GM19467 (cell line): ENCODE results near the gene ASB13.

Experiments
- ATAC-seq: cut with Tn5 transposase; IDR thresholded peaks from one replicate; pipeline ENCODE4 v1.9.1; 2021; ENCODE audit warnings: mild to moderate bottlenecking, moderate library complexity; ENCODE audit not compliant: unreplicated experiment

Gene ASB13

DNA sequence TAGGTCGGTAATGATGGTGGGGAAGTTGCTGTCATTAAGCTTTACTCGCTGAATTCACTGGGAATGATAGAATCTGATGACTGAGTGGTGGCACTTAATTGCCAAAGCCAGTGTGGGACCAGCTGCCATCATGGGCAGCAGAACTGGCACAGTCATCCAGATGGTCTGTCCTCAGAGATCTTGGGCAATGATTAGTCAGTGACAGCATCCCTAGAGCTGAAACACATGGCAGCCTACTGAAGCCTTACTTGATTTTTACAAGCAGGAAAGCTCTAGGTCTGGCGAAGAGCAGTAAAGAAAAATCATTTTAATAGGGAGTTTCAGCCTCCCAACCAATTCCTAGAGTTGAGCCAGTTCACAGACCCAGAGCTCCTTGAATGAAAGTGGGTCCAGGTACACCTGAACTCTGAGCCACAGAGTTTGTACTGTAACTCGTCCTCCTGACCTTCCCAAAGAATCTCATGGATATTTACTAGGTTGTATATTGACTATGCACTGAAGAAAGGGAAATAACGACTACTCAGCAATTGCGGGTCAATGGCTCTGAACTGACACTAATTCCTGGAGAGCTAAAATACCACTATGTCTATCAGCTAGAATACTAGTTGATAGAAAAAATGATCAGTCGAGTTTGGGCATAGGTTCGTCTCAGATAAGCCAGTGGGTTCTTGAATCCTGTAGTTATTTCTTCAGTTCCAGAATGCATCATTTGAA is 4.4 kb upstream of the ASB13 start:
- ATAC-seq, result no peak

DNA sequence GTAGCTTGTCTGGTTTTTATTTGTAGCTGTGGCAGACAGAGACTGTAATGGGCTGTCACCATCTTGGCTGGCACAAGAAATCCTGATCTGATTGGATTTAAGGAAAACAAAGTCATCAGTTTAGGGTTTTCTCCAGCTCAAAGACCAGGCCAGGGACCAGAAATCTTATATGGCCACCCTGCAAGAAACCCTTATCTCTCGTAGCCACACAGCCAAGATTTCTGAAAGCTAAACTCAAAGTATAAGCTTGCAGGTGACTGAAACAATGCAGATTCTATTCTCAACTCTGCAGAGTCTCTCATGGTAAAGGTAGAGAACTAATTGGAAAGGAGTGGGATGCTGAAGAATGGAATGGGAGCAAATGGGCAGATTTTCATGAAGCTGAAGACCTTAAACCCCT is 3.2 kb upstream of the ASB13 start:
- ATAC-seq, result no peak

DNA sequence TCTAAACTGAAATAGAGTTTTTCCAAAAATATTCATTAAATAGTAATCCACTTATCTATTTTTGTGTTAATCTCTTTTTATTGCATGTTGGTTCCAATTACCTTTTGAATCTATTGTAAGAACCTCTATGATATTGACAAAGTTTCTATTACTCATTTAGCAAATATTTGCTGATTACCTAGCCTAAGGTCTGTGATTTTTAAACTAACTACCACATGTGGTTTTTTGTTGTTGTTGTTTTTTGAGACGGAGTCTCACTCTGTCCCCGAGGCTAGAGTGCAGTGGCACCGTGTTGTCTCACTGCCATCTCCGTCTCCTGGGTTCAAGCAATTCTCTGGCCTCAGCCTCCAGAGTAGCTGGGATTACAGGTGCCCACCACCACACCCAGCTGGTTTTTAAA is 2.0 kb upstream of the ASB13 start:
- ATAC-seq, result no peak

DNA sequence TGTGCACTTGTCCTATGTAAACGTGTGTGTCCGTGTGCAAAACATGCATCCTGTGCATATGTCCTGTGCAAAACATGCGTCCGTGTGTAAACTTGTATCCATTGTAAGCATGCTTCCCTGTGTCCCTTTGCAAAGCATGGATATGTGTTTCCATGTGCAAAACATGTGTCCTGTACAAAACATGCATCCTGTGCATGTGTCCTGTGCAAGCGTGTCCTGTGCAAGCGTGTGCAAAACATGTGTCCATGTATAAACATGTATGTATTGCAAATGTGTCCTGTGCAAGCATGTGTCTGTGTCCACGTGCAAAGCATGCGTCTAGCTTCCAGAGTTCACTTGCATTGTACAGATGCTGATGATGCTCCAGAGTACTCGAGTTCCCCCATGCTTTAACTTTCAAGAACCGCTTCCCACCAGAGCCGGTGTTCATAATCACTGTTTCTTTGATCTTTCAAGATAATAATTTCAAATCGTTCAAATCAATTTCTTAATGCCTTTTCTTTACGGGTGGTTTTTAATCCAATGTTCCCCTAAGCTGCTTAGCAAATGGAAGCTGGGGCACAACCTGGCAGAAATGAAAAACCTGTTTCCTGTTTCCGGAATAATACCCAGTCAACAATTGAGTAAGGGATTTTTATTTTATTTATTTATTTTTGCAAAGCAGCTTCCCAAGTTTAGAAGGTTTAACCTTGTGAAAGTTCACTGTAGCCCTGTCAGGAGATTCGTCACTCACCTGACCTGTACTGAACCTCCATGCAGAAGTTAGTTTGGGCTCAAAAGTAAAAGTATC is 641 bp upstream of the ASB13 start:
- ATAC-seq, result no peak

DNA sequence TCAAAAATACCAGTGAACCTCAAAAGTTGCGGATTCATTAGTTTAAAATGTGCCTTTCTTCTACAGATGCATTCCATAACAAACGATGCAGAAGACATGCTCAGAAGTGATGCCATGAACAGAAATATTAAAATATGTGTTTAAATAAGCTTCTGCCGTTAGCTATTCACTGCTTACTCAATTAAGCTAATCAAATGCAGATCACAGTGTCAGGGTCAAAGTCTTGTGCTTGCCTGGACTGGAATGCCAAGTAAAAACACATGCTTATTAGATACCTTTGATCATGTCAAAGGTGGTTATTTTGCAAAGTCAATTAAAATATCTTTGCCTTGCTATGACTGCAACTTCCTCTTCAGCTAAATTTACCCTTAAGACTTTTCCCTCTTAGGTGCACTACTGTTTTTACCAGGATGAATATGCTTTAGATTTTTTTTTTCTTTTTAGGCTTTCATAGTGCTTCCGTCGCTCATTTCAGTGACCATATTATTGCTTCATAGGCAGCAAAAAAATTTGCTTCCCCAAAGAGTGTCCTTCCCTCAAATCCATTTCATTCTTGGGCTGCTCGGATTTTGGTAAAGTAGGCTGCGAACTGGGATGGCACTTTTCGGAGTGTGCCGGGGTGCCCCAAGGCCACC is 905 bp downstream of the ASB13 start:
- no peak for ATAC-seq

DNA sequence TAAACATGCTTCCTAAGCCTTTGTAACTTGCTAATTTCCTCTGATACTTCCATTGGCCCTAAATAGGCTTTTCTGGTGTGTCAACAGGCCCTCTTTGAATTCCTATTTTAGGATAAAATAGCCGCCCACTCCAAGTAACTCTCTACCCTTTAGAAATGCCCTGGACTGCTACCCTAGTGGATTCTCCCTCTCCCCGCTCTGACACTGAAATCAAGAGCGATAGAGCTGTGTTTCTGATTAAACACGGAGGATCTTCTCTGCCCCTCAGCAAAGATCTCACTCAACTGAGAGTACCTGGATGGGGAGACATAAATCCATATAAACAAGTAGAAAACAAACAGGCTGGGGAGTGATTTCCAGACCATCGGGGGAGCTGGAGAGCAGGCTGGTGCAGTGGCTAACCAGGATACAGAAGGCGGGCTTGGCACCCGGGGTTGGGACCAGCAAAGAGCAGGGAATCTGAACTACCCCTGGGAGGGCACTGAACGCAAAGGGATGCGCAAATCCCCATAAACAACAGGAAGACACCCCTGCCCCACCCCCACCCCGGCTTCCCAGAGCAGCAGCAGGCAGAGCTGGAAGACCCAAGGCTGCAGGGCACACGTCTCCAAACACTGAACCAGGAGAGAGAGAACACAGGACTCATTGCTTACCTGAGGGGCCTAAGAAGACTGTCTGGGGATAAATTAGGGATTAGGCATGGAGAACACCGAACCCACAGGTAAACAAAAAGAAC is 2.5 kb downstream of the ASB13 start:
- no peak for ATAC-seq

DNA sequence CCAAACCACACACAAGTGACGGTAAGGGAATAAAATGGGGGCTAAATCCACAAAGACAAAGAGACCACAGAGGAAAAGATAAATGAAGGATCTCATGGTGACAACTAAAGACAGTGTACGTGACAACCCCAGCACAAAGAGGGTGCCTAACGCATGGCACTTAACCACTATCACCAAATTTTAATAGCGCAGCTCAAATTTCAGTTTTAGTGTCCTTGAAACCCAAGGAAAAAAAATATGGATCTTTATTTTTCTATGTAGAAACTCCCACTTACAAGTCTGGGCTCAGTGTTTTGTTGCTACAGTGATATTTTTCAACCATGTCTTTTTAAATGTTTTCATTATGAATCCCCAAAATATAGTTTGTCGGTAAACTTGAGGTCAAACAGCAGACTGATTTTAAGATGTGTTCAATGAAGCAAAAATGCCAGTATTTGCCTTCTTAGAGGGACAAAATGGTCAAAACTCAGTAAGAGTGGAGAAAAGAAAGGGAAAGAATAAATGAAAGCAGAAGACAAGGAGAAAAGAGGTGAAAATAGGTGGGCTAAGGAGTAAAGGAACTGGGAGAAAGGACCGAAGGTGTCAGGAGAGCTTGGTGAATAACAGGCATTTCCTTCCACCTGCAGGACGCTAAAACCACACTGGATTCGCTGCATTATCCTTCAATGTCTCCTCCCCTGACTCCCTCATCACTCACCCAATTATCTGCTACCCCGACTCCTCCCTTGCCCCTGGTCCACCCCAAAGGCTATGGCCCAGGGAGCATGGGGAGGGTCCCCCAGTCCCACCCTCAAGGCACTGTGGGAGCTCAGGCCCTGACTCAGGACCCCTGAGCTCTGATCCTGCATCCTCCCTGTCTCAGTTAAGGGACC is 3.5 kb downstream of the ASB13 start:
- ATAC-seq, result no peak

DNA sequence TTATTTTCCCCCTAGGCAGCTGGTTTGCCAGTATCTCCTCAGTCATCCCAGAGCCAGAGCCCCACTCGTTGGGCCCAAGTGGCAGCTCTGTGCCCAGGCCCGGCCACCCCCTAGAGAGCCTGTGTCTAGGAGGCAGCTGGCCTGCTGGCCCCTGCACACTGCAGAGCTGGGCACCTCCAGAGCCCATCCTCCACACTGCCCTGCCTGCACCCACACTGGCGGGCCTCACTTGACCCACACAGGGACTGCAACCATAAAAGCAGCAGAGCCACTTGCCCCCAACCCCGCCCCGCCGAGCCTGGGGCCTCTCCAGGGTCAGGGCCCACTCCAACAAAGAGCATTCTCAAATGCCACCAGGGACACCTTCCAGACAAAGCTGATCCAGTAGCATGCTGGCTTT is 5.4 kb downstream of the ASB13 start:
- ATAC-seq, result no peak

DNA sequence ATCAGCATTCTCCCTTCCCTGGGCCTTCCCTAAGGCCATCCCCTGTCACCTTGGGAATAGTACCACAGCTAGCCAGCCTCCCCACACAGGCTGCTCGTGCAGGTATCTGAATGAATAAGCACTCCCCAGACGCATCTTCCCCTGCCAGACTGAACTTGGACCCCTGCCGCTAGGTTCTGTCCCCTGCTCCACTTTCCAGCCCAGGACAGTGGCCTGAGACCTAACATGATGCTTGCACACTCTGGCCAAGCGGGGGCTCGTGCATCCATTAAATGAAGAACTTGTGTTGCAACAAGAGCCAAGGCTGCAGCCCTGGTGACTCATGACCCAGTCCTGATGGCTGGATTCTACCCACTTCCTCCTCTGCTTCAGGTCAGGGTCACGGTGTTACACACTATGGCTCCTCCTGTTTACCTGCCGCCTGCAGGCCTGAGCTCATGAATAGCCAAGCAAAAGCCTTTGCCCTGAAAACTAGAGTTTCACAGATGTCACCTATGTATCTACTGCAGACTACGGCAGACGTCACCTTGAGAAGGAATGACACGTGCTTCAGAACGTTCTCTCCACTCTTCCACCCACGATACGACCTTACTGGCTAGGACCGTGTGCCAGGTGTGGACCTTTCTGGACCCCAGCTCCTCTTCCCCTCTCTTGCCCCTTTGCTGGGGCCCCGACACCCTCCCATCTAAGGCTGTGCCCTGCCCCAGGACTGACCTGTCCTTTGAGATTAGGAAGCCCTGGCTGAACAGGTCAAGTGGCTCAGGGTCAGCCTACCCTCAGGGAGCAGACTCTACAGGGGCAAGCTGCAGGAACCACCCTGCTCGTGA is 6.5 kb downstream of the ASB13 start:
- ATAC-seq, result no peak

DNA sequence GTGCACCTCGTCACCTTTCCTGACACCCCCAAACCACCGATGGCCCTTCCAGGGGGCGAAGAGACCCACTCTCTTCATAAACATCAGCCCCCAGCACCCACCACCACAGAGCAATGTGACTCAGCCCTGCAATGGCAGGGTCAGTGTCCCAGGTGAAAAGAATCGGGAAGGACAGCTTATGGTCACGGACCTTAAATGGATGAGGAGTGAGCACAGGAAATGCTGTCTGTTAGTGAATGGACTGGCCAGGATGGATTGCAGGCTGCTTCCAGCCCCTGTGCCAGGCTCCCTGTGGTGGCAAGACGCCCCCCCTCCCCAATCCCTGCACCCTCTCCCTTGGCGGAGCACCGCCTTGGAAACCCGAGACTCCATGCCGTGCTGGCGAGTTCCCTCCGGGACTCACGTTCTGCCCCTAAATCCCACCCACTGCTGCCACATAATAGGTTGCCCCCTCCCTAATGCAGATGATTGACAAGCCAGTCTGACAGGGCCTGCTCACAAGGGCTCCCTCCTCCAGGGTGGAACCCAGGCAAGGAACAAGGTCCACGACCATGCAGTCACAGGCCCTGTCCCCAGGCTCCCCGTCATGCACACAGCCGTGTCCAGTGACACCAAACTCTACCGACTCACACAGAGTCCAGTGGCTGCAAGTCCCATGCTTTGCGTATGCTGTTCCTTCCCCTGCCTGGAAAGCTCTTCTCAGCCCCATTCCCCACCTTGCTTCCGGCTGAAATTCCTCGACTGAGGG is 7.3 kb downstream of the ASB13 start:
- no peak for ATAC-seq

DNA sequence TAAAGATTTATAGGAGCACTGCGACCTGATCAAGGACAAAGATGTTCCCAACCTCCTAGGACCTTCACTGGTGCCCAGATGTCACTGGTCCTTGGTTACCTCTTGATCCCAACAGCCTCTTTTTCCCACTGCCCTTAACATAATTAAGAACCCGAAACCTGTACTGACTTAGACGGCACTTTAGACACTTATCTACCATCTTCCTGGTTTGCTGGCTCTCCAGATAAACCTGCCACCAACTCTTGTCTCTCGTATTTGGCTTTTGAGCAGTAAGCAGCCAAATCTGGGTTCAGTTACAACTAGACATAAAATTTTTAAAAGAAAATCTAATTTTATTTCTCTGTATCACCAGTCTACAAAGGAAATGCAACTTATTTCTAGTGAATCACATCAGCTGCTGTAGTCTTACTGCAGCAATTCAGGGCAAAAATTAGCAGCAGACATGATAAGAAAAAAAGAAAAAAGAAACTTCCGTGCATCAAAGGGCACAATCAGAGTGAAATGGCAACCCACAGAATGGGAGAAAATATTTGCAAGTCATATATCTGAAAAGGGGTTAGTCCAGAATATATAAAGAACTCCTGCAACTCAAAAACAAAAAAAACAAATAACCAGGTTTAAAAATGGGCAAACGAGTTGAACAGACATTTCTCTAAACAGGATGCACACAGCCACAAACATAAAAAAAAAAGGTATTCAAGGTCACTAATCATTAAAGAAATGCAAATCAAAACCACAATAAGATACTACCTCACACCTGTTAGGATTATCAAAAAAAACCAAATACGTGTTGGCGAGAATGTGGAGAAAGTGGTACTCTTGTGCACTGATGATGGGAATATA is 9.4 kb downstream of the ASB13 start:
- no peak for ATAC-seq

DNA sequence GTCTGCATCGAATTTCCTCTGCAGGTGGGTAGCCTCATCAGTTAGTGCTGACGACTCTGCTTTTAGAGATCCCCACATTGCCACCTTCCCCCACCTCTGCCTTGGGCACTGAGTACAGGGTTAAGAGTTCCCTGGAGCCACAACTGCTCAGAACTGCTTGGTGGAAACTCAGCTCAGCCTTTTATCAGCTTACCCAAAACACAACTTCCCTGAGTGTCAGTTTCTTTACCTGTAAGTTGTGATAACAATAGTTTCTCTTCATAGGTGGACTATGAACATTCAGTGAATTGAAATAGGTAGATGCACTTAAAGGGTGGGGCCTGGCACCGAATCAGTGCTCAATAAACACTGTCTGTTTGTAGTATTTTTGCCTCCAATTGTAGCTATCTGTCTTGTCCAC is 11.3 kb downstream of the ASB13 start:
- no peak for ATAC-seq

DNA sequence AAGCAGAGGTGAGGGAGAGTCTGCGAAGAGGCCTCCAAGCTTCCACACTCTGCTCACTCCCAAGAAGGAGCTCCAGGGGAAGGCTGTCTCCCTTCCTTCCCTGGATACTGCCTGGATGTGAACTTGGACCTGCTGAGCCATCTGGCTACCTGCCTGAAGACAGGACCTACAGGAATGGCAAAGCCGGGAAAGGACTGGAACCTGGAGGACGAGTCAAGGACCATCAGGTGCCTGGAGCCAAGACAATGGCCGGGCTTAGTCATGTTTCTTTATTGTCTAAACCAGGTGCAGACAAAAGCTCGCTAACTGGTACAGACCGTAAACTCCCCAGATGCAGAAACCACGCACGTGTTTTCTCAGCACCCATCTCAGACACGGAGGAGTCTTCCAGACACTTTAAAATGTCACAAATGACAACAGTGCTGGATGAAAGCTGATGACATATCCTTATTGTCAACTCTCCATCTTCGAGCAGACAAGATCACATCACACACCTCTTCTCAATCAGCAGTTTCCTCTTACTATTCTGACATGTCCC is 12.1 kb downstream of the ASB13 start:
- ATAC-seq, result no peak

DNA sequence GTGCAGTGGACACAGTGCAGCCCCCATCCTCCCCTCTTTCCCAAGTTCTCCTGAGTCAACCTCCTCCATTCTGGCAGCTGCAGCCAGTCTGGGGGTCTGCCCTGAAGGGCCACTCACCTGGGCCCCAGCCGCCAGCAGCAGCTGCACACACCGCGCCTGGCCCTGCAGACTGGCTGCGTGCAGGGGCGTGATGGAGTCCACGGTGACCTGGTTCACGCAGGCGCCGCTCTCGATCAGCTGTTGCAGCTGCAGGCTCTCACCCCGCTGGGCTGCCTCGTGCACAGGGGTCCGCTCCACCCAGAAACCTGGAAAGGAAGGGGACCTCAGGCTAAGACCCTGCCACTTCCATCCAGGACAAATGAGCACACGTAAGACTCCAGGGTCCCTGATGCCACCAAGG is 13.6 kb downstream of the ASB13 start:
- no peak for ATAC-seq

DNA sequence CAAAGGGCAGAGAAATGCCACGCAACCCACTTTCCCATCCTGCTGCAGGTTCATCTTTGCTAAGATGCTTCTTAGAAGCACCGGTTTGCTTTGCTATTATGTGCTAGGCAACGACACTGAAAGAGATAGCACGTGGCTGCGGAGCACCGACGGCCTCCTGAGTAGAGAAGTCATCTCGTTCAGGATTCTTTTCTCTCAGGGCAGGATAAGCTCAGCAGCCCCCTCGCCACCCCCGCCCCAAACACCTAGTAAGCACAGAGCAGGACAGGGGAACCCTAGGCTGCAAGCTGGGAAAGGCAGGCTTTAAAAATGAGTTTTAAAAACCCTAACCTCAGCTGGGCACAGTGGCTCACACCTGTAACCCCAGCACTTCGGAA is 15.0 kb downstream of the ASB13 start:
- no peak for ATAC-seq

DNA sequence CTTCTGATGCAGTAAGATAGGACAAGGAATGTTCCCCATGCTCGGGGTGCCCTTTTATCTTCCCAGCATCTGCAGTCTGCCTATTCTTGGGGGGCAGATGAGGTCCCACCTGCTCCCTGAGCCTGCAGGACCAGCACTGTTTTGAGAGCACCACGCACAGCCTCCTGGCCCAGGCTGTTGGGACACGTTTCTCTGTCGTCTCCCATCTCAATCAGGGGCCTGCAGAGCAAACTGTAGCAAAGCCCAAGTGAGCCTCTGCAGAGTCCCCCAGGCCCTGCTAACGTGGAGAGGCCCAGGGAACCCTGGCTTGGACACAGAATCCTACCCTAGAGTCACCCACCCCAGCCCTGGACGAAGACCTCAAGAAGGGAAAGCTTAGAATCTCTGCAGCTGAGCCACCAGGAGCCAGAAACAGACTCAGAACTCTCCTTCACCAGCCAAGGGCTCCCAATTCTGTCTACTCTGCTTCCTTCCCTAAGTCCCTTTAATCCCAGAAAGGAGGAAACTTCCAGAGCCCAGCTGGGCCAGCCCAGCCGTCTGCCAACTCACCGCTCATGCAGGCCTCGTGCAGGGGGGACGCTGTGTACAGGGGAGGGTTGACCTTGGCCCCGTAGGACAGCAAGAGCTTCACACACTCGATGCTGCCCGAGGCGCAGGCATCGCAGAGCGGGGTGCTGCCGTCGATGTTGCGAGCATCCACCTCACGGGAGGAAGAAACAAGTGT is 15.6 kb downstream of the ASB13 start:
- no peak for ATAC-seq

DNA sequence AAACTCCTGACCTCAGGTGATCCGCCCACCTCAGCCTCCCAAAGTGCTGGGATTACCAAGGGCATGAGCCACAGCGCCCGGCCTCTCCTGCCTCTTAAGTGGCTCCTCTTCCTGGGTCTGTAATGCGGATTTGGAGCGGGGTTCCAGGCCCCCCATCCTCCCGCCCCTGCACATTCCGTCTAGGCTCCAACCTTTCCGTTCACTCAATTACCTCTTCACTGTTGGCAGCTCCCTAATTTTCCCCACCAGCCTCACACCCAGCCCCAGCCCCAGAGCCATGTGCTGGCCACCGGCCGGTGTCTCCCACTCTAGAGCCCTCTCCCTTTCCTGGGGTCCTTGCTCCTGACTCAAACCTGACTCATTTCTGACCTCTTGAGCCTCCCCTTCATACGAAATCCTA is 16.6 kb downstream of the ASB13 start:
- ATAC-seq, result no peak
